ENCODE measurements around the gene CRB1. TPM values are rescaled to one million over a fixed set of nuclear protein-coding genes. Genes with fewer than 3 reads are reported as not detected.

The CRB1 gene
- total RNA-seq, 4 donors from 2014 or later: 0.05 to 0.26 TPM; not detected in 2

- intact Hi-C loops (cut with DNase I; ENCODE audit: low total_unique reads): no loop called here
- WGBS, 2 donors: 81 to 89% methylated on average over 2 of the region's 2 CpGs
- no peak for DNase-seq (ENCODE audit: low spot score in 2 of 2)
Observed at GRCh38 chr1:197321811-197322210, 53.8 kb downstream of the CRB1 start.

GRCh38 chr1:197327776-197328364, 59.8 kb downstream of the CRB1 start:
- DNase-seq (ENCODE audit: low spot score in 2 of 2): no peak
- WGBS, 2 donors: 21 to 31% methylated on average over 2 of the region's 2 CpGs
- intact Hi-C loops (cut with DNase I; ENCODE audit: low total_unique reads): no loop called here
- H3K4me3 ChIP-seq (ENCODE audit: low read depth, poor library complexity, severe bottlenecking): no peak overlapping the region
- TF ChIP-seq POLR2A (IDR thresholded peaks at IDR 0.05) (no peak), CTCF (IDR thresholded peaks at IDR 0.05) (no peak)

More at GRCh38 chr1:197321811-197322210, 53.8 kb downstream of the CRB1 start:
- no peak overlapping the region for H3K4me3 ChIP-seq (ENCODE audit: low read depth, poor library complexity, severe bottlenecking)
- TF ChIP-seq CTCF (IDR thresholded peaks at IDR 0.05) (no peak), POLR2A (IDR thresholded peaks at IDR 0.05) (no peak)

- 79 to 83% methylated on average over 4 of the region's 4 CpGs for WGBS, 2 donors
- no peak overlapping the region for H3K4me3 ChIP-seq (ENCODE audit: low read depth, poor library complexity, severe bottlenecking)
- no peak for DNase-seq (ENCODE audit: low spot score in 2 of 2)
- TF ChIP-seq POLR2A (IDR thresholded peaks at IDR 0.05) (no peak), CTCF (IDR thresholded peaks at IDR 0.05) (no peak)
- intact Hi-C loops (cut with DNase I; ENCODE audit: low total_unique reads): no loop called here
Observed at GRCh38 chr1:197330213-197330612, 62.2 kb downstream of the CRB1 start.

GRCh38 chr1:197331565-197331964, 63.5 kb downstream of the CRB1 start:
- intact Hi-C loops (cut with DNase I; ENCODE audit: low total_unique reads): no loop called here
- TF ChIP-seq POLR2A (IDR thresholded peaks at IDR 0.05): no peak
- no peak for TF ChIP-seq CTCF (IDR thresholded peaks at IDR 0.05)
- no peak for DNase-seq (ENCODE audit: low spot score in 2 of 2)
- no peak overlapping the region for H3K4me3 ChIP-seq (ENCODE audit: low read depth, poor library complexity, severe bottlenecking)
- WGBS, 2 donors: 93 to 96% methylated on average over 5 of the region's 5 CpGs

- 92% methylated on average over 1 of the region's 1 CpG for WGBS, 2 donors
- no peak for DNase-seq (ENCODE audit: low spot score in 2 of 2)
- intact Hi-C loops (cut with DNase I; ENCODE audit: low total_unique reads): no loop called here
- no peak overlapping the region for H3K4me3 ChIP-seq (ENCODE audit: low read depth, poor library complexity, severe bottlenecking)
- no peak for TF ChIP-seq CTCF (IDR thresholded peaks at IDR 0.05)
- no peak for TF ChIP-seq POLR2A (IDR thresholded peaks at IDR 0.05)
Observed at GRCh38 chr1:197333041-197333440, 65.0 kb downstream of the CRB1 start.

- DNase-seq (ENCODE audit: low spot score in 2 of 2): no peak
- TF ChIP-seq POLR2A (IDR thresholded peaks at IDR 0.05): no peak
- TF ChIP-seq CTCF (IDR thresholded peaks at IDR 0.05): no peak
- WGBS, 2 donors: 96% methylated on average over 2 of the region's 2 CpGs
- no peak overlapping the region for H3K4me3 ChIP-seq (ENCODE audit: low read depth, poor library complexity, severe bottlenecking)
- intact Hi-C loops (cut with DNase I; ENCODE audit: low total_unique reads): no loop called here
Observed at GRCh38 chr1:197336571-197336970, 68.5 kb downstream of the CRB1 start.
